A549 treated with GW870086 at 1 μM for 4 hours (cell line): Measurements from ENCODE around the gene OPRL1. TPM values are rescaled to one million over a fixed set of nuclear protein-coding genes. Genes with fewer than 3 reads are reported as not detected.

Experiments
- total RNA-seq: library from RNA; stranded (reverse); fragments of 200-300 nt; extraction: Qiagen RNA extraction; gene quantifications from 5 replicates; pipeline ENCODE4 v1.2.3, GENCODE V29; 2022; ENCODE audit warnings: low read depth

Gene OPRL1
- 0.70 to 0.88 TPM (median 0.75 TPM) in 5 replicates for total RNA-seq

DNA sequence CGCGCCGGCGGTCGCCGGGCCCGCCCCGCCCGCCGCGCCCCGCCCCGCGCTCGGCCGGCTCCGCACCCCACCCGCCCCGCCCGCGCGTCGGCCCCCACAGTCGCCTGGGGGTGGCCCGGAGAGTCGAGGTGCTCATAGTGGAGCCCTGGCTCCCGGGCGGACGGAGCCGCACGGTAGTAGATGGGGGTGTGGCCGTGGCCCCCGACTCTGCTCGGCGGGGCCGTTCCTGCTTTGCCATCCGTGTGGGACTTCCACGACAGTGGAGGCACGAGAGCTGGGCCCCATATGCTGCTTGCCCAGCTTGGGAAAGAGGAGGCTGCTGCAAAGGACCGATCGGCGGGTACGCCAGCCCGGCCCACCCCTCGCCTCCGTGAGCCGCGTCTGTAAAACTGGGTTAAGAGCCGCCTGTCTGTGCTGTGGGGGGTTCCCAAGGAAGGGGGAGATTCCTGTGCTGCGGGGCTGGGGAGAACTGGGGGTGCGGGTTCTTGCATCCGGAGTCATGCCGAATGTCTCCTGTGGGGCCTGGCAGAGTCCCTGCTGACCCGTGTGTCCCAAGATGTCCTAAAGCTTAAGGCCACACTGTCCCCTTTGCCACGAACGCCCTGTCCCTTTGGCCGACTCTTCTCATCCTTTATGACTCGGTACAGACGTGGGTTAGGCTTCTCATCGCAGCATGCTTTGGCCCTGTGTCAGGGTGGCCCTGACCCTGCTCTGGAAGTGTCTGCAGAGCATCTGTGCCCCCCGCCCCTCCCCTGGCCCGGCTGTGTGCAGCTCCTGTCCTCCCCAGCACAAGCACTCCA, at the start of gene OPRL1:
OPRL1 (plus strand) TSS at position 70 of the 800 bp plus-strand sequence. CDS start 12,639 bp downstream, outside the sequence.

DNA sequence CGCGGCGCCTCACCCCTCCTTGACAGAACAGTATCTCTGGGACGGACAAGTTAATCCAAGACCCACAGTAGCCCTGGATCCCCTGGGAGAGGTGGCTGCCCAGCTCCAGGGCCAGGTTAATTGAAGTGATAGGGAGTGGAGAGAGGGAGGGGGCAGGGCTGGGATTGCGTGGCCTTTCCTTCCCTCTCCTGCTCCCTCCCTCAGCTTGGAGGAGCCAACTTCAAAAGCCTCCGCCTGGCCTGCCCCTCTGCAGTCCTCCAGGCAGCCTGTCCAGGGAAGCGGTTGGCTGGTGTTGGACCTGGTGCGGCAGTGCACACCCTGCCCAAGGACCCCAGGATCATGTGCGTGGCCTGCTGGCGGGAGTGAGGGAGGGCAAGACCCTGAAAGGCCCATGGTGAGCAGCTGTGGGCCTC, 43.9 kb upstream of the OPRL1 start, which contains the start of gene C20orf204:
C20orf204 (plus strand) TSS at position 250 of the 413 bp plus-strand sequence; CDS start at position 392, 142 bp downstream.

DNA sequence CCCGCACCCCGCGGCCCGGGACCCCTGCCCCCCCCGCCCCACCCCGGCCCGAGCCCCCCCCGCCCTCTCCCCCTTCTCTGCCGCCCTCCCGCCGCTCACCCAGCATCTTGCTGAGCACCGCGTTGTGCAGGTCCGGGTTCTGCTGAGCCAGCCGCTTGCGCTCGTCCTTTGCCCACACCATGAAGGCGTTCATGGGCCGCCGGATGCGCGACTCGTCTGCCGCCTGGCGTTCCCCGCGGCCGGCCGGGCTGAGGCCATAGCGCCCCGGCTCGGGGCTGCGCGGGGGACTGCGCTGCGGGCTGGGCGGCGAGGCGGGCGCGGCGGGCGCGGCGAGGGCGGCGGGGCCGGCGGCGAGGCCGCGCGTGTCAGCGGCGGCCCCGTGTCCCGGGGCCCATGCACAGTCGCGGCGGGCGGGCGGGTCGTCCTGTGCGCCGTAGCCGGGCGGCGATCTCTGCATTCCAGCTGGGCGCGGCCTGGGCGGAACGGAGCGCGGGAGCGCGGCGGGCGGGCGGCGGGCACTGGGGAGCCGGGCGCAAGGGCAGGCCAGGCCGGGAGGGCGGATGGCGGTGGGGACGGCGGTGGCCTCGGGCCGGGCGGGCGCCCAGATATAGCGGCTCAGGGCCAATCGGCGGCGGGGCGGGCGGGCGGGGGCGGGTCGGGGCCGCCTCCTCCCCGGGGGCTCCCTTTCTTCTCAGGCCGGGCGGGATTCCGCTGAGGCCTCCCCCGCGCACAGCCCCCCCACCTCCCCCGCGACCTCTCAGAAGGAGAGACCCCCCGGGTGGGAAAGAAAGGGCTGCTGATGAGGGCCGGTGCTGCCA, 30.6 kb upstream of the OPRL1 start, which contains the start of gene SOX18:
SOX18 (minus strand) TSS at position 580 of the 818 bp plus-strand sequence; CDS start at position 457, 123 bp downstream.

DNA sequence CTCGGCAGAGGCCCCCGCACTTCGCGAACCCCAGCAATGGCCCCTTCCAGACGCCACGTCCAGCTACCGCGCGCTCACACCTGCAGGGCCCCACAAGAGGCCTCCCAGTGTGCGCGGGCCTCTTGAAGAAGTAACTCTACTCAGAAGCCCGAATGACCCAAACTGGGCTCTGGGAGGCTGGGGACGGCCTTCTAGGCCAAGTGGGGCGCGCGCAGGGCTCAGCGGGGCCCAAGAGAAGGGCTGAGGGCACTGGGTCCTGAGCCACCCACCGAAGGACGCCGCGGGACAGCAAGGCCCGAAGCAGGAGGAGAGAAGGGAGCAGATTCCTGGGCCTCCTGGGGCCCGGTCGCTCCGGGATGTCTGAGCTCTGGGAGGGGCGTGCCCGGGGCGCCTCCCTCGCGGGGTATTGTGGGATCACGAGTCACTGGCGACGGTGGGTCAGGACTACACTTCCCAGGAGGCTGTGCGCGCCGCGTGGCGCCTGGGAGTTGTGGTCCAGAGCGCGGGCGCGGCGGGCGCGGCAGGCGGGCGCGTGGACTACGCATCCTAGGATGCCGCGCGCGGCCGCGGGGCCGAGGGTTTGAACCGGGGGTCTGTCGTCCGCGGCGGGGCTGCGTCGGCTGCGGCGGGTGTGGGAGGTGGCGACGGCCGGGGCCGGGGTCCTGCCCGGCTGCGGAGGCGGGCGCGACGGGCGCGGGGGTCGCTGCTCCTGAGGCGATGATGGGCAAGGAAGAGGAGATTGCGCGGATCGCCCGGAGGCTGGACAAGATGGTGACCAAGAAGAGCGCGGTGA, 17.1 kb upstream of the OPRL1 start, which contains the start of gene TCEA2:
TCEA2 (plus strand) TSS at position 603 of the 793 bp plus-strand sequence; CDS start at position 718, 115 bp downstream.

DNA sequence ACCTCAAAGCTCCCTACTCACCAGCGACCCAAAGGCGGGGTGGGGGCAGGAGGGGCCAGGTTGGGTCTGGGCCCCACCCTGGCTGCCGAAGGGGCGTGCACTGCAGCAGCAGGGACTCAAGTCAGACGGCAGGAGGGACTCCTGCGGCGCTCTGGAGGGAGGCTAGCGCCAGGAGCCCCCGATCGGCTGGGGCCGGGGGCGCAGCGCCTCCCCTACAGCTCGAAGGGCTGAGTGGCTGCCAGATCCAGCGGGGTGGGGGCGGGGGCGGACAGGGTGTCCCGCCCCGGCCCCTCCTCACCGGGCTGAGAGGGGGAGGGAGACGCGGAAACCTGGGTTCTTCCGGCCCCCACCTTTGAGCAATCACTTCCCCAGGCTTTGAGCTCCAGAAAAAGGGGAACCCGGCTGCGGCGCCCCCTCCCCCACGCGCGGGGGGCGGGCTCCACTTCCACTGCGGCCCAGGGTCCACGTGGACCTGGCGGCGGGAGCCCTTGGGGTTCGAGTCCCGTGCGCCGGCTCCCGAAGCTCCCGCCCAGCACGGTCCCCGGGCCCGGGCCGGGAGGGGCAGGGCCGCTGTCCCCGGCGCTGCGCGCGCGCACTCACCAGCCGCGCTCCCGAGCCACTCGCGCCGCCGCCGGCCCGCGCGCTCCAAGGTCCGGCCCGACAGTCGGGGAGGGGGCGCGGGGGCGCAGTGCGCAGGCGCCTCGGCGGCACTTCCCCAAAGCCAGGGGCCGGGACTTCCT, 439 bp upstream of the OPRL1 start, which contains the start of gene RGS19:
RGS19 (minus strand) TSS at position 246 of the 740 bp plus-strand sequence. CDS start 2,632 bp downstream, outside the sequence.

DNA sequence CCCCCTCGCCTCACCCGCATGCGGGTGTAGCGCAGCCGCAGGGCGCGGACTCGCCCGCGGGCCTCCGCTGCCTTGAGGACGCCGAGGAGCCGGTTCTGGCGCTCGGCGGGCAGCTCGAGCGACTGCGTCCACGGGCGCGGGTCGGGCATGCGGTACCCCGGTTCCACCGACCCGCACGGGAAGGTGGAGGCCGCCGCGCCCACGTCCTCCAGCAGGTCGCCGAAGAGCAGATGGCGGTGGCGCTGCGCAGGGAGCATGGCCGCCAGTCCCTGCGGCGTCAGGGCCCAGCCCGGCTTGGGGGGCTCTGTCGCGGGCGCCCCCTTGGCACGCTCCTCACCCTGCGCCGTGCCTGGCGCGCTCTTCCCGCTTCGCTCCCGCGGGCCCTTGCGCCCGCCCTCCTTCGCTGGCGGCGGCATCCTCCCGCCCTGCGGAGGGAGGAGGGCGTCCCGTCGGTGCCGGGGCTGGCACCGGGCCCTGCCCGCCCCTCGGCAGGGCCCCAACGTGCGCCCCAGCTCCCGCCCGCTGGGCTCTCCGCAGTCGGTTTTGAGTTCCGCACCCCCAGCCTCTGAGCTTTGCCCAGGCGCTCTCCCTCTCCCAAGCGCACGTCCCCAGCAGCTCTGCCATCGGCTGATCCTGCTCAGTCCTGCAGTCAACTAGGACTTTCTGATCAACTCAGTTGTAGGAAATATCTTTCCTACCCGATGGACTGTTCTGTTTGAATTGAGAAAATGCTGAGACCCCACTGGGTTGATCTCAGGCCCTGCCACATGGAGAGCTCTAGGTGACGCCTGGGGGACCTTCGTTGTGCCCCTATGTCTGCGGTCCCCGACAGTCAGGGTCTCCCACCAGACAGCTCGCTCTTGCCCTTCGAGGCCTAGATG, 4.2 kb downstream of the OPRL1 start, which contains the start of gene LKAAEAR1:
LKAAEAR1 (minus strand) TSS at position 595 of the 881 bp plus-strand sequence; CDS start at position 416, 179 bp downstream.

DNA sequence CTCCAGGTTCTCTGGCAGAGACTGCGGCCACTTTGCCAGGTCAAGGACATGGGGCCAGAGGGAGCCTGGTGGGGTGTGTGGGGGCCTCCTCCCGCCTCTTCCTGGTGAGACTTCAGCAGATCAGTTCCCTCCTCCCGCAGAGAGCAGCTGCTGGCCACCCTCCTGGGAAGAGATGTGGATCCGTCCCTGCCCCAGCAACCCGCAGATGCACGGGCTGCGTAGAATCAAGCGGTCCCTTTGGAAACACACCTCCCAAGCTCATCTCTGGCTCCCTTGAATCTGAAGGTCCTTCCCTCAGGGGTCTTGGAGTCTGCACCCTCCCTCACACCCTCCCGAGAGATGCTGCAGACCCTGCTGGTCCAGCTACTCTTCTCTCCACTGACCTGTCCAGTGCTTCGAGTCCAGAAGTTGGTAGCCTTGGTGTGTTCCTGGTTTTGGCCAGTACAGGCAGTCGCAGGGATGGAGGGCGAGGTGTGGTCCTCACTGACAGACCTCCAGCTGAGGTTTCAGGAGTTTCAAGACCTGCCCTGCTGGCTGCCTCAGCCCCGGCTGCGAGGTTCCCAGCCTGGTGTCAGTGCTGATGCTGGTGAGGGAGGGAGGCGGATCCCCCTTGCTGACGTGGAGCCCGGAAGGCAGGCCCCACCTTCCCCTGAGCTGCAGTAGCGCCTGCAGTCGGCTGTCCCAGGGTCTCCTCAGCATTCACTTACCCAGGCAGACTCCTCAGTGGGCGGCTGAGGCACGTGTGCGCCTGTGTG, 27.3 kb downstream of the OPRL1 start, which contains the start of gene NPBWR2:
NPBWR2 (minus strand) TSS at position 585 of the 755 bp plus-strand sequence. CDS start 734 bp downstream, outside the sequence.

Other genes with a start within 250 kb of the OPRL1 start
- gene ZBTB46, start 248.8 kb upstream of the OPRL1 start, total RNA-seq: 0.66 to 0.86 TPM (median 0.78 TPM) in 5 replicates
- gene ABHD16B, start 218.6 kb upstream of the OPRL1 start, total RNA-seq: not detected in 5 replicates
- 126 to 136 TPM (median 130 TPM) in 5 replicates for gene TPD52L2, start 214.8 kb upstream of the OPRL1 start, total RNA-seq
- gene DNAJC5, start 185.0 kb upstream of the OPRL1 start, total RNA-seq: 23.7 to 30.3 TPM (median 28.4 TPM) in 5 replicates
- 24.4 to 35.3 TPM (median 32.2 TPM) in 5 replicates for gene UCKL1, start 123.7 kb upstream of the OPRL1 start, total RNA-seq
- gene ZNF512B, start 110.2 kb upstream of the OPRL1 start, total RNA-seq: 9.1 to 12.4 TPM (median 11.8 TPM) in 5 replicates
- not detected in 5 replicates for gene SAMD10, start 100.4 kb upstream of the OPRL1 start, total RNA-seq
- 49.9 to 54.3 TPM (median 53.6 TPM) in 5 replicates for gene PRPF6, start 99.0 kb upstream of the OPRL1 start, total RNA-seq
- gene C20orf204, start 43.9 kb upstream of the OPRL1 start, total RNA-seq: 0.33 to 0.64 TPM (median 0.57 TPM) in 5 replicates
- gene SOX18, start 30.4 kb upstream of the OPRL1 start, total RNA-seq: 1.7 to 2.6 TPM (median 2.2 TPM) in 5 replicates
- 32.3 to 48.6 TPM (median 44.4 TPM) in 5 replicates for gene TCEA2, start 16.9 kb upstream of the OPRL1 start, total RNA-seq
- 17.9 to 32.1 TPM (median 28.1 TPM) in 5 replicates for gene RGS19, start 564 bp upstream of the OPRL1 start, total RNA-seq
- gene LKAAEAR1, start 4.3 kb downstream of the OPRL1 start, total RNA-seq: 0.95 to 2.2 TPM (median 1.1 TPM) in 5 replicates
- gene NPBWR2, start 27.5 kb downstream of the OPRL1 start, total RNA-seq: not detected in 5 replicates
- gene MYT1, start 84.4 kb downstream of the OPRL1 start, total RNA-seq: 0.09 to 0.28 TPM (median 0.14 TPM) in 4 of 5 replicates, not detected in the other
- gene PCMTD2, start 175.7 kb downstream of the OPRL1 start, total RNA-seq: 8.3 to 13.2 TPM (median 11.7 TPM) in 5 replicates